Fibroblast of skin of scalp (primary cell): ENCODE results near the gene LAMB4.

Experiments
- DNase-seq: peaks from one replicate; pipeline ENCODE4 v3.0.0-alpha.2; 2013

The LAMB4 gene

DNA sequence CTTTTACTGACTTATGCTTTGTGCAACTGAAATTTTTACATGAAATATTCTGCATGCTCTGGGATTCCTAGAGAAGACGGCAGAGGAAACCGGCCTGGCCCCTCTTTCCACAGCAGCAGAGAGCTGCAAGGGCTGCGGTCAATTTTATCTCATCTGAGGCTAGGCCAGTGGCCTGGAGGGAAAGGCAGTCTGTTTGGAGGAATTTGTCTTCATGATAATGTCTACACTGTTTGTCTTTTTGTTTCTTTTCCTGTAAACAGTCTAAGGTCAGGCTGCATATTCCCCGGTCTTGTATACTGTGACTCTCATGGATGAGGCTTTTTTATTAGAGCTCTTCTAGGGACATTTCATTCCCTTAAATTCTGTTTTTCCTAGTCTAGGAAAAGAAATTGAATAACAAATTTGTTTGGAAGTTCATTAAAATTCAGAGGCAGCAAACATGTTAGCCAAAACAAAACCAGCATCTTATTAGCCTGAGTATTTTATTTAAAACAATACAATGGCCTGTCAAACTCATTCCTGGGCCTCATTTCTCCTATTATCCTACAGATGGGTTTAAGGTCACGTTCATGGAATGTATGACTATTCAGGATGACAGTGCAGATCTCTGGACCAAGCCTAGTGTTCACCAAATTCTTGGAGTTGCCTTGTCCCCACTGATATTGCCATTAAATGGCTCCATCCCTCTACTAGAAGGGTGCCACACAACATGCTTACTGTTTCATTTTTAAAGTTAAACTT, 26.4 kb downstream of the LAMB4 start:
- peak; percentile 63 for DNase-seq

DNA sequence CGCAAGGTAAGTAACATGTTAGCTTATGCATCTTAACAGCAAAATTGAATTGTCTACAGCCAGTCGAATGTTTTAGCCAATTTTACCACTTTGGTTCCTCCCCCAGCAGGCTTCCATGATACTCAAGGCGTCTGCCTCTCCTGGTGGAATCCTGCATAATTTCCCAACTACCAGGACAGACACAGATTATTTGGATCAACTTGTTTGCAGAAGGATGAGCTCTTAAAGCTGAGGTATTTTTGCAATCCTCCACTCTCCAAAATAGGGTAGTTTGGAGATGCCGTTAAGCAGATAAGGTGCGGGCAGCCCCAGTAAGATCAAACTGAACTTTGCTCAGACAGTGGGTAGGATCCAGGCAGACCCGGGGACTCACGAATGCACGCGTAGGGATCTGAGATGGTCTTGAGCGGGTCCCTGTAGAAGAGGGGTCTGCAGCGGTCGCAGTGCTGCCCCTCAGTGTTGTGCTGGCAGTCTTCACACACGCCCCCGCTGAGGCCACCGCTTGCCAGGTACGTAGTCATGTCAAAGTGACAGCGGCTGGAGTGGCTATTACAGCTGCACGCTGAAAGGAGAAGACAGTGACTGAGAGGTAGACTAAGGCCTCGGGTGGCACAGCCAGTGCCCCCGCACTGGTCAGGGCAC, 27.4 kb downstream of the LAMB4 start:
- DNase-seq, result no peak

DNA sequence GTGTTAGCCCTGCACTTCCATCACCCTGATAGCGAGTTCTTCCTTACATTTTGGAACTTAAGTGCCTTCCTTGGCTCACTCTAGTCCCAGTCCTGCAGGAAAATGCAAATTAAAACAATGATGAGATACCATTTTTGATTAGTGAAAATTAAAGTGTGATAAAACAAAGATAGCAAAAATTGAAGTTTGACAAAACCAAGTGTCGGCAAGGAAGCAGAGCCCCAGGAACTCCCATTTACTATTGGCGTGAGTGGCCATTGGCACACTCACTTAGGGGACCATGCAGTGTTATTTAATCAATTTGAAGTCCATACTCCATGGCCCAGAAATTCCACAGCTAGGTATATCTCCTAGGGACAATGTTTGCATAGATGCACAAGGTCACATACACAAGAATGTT, 28.4 kb downstream of the LAMB4 start:
- no peak for DNase-seq

DNA sequence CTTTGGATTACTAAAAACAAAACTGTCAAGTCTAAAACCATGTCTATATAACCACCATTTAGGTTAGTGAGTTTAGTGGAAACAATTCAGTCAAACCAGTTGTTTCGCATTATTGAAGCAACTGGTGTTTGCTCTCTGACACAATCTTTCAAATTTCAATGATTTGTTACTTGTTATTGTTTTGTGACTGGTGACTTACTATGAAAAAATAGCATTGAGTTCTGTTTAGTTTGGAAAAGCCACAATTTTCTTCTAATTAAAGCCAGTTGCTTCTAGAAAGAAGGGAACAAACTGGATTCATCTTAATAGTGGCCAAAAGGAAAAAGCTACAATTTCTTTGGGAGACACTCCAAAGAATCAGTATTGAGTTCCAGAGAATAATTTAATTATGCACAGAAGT, 30.4 kb downstream of the LAMB4 start:
- DNase-seq, result peak; percentile 67

DNA sequence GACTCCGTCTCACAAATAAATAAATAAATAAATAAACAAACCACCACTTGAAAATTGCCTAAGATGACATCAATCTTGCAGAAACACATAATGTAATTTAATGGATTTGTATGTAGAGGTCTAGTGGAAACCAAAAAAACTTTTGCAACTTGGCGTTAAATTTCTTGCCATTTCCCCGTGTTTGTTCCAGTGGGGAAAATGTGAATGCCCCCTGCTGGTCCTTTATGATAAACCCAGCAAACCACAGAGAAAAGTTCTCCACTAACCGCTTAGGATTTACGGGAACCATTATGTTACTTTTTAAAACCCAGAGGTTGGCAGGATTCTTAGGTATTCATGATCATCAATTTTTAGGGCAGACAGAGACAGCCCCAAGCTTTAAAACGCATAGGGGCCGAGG, 32.5 kb downstream of the LAMB4 start:
- no peak for DNase-seq

DNA sequence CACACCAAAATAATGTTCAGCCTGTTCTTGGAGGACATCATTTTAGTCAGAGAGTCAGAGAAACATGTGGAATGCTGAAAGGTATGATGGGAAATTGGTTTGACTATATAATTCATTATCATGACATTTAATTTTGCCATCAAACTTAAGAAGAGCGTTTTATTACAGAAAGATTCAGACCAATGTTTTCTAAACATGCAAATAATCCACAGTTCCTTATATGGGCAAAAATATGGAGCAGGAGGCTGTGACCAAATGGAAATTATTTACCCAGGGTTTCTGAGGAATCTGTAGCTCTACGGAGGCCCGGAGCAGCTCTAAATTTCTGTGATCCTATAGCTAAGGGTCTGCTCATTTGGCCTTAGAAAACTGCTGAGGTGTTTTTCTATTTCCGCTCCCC, 33.2 kb downstream of the LAMB4 start:
- DNase-seq, result no peak

DNA sequence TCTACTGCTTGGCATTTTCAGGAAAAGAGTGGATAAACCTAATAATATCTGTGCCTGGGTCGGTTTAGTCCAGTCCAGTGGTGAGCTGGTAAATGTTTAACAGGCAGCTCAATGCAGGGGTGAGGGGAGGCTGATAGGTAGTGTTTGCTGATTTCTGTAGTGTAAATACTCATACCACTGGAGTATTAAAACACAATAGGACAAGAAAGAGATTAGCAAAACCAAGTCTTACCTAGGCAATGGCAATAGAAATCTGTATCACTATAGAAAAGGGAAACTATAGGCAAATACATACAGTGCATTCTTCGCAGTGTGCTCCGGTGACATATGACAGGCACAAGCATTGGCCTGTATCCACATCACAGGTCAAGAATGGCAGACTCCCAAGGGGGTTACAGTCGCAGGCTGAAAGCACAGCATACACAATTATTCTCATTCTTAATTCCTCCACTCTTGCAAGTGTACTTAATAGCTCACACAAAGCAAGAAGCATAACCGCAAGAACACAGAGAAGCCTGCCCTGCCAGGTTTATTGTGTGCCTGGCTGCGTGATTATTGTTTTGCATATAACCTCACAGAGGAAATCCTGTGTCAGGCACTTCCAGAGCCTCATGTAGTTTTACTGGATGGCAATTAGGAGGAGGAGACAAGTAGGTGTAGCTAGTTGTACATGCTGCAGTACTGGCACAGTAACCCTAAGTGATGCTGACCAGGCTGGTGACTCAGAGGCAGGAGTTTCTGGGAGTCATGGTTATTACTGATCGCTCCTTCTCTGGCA, 35.0 kb downstream of the LAMB4 start:
- DNase-seq, result peak; percentile 83

DNA sequence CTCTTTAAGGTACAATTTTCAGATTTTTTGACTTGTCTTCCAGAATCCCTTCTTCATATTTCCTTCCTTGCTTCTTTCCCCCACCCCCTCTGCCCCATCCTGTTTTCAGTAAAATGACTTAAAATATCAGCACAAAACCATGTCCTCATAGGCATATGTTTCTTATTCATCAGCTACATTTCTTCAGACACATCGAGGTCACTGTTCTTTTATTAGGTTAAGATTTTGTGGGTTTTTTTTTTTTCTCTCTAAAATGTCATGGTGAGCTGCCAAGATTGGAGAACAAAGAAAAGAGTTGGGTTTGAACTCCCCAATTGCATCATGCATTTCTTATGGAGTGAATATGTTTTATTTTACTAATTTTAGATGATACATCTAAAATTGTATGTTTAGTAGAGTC, 35.8 kb downstream of the LAMB4 start:
- peak; percentile 96 for DNase-seq

DNA sequence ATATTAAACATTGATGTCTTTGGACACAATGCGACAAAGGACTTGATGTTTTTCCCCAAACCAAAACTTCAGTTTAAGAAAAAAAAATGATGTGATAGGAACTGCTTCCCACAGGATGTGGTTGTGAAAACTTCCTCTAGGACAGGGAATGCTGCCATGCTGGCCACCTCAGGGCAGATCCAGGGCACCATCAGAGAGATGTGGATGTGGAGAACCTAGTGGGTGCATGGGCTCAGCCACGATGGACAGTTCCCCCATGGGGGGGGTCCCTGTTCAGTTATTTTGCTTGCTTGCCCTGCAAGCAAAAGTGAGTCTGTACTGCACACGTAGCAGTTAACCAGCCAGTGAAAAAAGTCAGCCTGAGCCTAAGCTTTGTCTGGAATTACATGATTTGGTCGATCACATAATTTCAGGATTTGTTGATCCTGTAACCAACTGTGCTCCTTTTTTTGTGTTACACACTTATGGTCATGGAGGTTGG, 36.3 kb downstream of the LAMB4 start:
- peak; percentile 65 for DNase-seq

DNA sequence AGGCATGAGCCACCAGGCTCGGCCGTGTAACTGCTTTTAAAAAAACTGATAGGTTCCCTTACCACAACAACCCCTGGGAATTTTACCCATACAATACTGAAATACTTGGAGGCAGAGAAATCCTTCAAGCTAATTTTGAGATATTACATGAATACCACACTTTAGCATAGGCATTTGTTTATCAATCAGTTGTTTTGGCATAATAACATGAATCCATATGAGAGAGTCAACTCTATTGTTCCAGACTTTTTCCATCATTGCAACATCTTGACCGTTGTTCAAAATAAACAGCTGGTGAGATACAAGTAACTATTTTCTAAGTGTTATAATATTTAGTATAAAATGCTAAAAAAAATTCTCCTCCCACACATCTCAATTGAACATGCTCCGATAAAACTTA, 36.8 kb downstream of the LAMB4 start:
- peak; percentile 40 for DNase-seq

DNA sequence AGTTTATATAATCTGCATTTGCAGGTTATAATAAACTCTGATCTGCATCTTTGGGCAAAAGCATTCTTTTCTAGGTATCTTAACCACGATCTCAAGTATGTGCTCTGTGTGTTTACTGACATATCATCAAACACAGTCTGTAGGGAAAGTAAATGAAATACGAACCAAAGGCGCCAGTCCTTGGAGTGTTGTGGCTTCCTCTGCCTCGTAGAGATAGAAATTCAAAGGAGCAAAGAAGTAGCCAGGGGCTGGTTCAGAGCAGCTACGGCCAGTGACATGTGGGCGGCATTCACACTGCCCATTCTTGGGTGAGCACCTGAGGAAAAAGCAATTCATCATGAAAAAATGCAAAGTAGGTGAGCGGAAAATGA, 38.7 kb downstream of the LAMB4 start:
- no peak for DNase-seq

DNA sequence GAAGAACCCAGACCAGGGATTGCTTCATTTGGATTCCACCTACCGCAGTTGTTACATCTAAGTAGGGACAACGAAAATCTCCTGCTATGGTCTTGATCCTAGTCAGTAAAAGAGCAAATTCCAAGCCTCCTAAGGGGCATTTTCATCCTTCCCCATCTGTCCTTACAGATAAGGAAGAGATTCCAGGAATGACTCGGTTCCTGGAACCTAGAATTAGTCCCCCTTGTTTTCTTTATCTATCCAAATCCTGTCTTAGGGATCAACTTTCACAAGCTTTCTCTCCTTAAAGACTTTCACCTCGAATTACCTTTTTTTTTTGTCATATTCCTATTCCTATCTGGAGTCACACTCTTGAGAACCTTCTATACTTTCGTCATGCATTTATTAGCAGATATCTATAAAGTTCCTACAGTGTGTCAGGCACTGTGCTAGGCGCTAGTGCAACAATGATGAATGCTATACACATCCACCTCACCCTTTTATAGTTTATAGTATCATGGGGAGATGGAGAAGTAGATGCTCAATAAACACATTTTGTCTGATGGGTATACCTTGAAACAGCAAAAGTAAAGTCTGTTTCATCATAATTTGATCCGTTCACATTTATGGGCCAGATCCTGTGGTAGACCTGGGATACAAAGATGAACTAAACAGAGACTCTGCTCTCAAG, 39.2 kb downstream of the LAMB4 start:
- no peak for DNase-seq

DNA sequence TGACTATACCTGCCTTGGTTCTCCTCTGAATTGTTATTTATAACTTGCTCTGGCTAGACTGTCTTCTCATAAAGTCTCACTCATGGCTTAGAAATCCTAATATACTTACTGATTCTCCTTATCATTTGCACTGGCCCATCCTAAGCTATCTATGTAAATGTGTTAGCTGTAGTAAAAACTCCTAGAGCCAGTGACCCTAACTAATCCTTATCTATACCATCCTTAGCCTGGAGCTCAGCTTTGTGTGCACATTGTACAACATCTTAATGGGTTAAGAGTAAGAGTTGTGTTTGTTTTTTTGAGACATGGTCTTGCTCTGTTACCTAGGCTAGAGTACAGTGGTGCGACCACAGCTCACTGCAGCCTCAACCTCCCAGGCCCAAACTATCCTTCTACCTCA, 40.8 kb downstream of the LAMB4 start:
- DNase-seq, result no peak

DNA sequence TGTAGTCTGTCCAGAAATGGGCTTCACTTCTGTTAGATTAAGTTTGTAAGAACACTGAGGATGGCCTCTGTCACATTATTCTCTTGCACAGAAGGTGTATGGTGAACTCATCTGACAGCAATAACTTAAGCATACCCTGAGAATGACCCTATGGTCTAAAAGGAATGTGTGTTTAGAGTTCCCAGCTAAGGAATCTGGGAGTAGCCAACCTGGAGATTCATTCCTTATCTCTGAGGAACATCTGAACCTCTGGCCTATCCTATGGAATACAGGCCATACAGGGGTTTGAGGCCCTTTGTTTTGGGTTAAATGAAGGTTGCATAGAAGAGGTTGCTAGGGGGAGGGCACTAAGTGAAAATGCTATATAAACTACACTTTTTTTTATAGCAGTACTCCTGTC, 41.4 kb downstream of the LAMB4 start:
- no peak for DNase-seq

DNA sequence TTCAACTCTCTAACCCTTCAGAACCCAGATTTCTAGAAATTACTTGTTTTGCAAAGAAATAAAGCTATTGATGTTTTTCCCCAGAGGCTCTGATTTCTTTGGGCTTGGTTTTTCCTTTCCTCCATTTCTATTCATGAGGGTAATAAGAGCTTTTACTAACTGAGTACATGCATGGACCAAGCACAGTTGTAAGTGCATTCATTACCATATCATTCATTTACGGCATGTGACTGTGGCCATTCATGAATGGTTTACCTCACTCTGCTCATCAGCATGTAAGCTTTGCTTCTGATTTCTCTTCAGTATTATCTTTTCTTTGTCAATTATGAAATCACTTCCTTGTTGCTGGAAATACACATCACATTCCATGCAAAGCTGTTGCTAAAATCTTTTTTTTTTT, 42.4 kb downstream of the LAMB4 start:
- DNase-seq, result no peak

DNA sequence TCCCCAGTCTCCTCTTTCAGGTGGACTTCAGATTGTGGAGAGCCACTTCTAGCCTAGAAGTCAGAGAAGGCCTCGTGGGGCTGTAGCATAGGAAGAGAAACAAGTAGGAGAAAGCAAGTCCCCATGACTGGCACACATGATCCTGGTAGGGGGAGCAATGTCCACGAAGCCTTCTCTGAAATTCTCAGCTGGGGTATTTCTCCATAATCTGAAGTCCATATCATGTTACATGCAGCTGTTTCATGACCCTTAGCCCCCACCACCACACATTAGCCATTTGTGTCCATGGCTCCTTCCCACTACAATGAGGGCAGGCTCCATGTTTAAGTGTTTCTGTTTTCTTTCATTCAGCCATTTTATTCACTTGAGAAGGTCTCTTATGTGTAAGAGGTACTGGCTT, 43.2 kb downstream of the LAMB4 start:
- DNase-seq, result no peak

DNA sequence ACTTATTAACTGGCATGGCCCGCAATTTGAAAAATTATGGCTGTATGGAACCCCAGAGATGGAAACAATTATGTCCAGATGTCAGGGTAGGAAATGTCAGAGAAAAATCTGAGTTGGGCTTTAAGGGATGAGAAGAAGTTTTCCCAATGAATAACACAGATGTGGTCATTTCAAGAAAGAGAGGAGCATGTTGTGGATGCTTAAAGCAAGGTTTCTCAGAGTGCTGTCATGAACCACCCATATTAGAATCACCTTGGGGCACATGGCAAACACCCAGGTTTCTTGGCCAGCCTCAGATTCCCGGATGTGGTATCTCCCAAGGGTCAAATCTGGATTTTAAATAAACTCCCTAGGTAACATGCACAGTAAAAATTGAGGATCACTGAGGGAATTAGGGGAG, 43.6 kb downstream of the LAMB4 start:
- DNase-seq, result peak; percentile 47

DNA sequence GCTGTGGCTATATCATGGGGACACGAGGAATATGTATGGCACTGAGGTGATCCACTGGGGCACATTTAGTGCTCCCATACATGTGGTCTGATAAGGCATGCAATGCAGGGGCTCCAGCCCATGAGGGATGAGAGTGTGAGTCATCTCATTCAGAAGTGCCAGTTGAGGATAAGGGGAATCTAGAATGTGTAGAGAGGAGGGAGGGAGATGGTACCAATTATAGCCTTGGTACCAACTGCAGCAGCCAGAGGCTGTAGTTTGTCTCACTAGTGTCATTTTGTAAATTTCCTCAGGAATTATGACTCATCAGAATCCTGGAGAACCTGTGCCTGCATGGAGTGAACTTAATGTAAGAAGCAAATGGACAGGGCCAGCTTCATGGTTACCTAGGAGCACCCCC, 46.2 kb downstream of the LAMB4 start:
- DNase-seq, result peak; percentile 57

DNA sequence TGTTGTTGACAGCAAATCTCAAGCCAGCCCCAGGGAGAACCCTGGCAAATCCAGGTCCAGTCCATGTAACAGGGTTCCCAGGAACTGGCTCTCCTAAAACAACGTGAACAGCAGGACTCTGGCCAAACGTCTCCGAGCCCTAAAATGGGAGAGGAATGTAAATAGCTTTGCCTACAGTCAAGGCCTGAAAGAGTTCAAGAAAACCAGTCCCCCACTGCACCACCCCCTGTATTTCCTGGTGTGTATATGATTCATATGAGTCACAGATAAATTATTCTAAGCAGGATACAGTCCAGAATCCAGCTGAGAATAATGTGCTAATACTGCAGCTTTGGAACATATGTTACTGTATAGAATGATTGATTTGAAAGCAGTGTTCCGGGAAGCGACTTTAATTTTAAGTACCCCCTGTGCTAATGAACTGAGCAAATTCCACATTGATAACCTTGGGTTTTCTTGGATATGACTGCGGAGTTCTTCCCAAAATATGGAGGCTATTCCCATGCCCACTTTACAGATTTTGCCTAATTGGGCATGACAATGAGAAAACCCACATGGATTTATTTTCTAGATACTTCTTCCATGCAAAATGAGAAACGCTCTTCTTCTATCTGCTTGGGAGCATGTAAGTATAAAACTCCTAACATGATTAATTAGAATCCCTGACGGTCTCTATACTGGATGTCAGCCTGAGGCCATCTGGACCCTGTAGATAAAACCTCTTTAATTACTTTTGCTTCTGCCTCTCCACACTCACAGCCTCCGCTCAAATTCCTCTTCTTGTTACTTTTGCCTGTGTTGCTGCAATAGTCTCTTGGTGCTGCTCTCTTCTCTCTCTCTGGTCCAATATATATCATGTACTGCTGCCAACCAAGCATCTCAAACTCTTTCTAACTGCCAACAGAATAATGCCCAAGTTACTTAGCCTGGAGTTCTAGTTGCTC, 50.2 kb downstream of the LAMB4 start:
- DNase-seq, result peak; percentile 98

DNA sequence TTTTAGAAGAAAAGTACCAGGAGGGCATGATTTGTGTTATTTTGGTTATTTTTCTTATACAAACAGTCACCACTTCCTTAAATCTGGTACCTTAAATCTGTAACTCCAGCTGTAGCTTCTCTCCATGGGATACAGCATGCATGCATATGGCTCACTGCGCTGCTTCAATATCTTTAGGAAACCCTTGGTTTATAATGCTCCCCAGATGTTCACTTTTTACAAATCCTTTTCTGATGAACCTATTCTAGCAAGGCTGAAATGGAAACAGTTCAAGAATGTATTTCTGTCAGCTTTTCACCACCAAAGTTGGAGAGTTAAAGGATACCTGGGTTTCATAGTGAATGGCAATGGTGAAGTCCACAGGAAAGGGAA, 50.9 kb downstream of the LAMB4 start:
- DNase-seq, result no peak

DNA sequence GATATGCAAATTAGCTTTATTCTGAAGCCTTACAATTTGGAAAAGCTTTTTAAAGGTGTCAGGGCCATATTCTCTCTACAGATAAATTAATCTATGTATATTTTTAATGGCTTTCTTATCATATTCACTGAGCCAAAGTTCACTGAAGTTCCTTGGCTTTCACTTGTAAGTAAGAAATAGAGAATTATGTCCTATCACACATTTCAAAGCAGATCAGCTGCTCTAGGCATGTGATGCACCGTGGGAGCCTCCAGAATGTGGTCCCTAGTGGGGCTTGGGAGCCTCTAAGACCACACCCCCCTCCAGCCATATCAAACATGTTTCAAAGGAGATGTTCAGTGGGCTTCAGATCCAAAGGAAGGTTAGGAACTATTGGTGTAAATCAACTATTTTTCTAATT, 51.5 kb downstream of the LAMB4 start:
- DNase-seq, result no peak

DNA sequence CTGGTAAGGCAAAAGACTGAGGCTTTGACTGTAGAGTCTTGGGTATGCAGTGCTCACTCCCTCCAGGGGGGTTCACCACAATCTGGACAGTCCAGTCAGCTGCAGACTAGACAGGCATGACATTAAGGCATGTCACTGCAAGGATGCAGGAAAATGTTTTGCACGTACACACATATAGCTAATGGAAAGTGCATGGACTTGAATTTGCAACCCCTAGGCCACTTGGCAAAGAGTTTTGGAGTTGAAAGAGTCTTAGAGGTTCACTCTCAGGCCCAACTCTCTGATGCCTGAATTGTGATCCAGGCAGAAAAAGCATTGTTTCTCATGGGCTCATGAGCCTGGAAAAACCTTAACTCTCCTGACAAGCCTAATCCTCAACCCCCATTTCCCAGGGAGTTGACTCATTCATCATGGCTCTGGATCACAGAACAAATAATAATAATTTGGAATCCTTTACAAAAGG, 51.9 kb downstream of the LAMB4 start:
- peak; percentile 74 for DNase-seq
